ENCODE results near the gene EPO.
"Not testable (repeated sequence)": the region's sequence is repeated elsewhere in the genome, so short reads cannot be mapped to it uniquely, and the experiment has no call there.

The EPO gene

DNA sequence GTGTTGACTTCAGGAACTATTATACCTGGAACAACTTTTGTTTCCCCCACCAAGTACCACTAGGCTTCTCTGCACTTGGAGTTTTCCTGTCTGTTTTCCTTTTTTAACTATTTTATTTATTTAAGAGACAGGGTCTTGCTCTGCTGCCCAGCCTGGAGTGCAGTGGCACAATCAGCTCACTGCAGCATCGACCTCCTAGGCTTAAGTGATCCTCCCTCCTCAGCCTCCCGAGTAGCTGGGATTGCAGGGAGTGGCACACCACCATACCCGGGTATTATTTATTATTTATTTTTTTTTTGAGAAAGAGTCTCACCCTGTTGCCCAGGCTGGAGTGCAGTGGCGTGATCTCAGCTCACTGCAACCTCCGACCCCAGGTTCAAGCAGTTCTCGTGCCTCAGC lies 24.1 kb upstream of the EPO start:
- TF ChIP-seq CTCF (conservative IDR thresholded peaks at IDR 0.05) (no peak), ZFX (IDR thresholded peaks at IDR 0.05) (no peak)
- no peak overlapping the region for H3K27ac ChIP-seq

DNA sequence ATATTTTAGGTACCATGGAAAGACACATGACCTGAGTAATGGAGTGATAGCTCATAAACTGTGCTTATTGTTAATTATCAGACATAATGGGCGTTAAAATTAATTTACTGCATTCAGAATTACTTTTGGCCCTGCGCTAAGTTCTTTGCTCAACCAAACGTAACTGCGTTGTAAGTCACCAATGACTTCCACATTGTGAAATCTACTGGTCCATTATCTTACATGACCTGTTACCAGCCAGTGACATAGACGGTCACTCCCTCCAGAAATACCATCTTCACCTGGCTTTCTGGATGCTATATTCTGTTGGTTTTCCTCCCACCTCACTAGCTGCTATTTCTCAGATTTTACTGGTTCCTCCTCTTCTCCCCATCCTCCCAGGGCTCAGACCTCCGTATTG lies 21.2 kb upstream of the EPO start:
- TF ChIP-seq ZFX (IDR thresholded peaks at IDR 0.05), result no peak
- TF ChIP-seq CTCF (conservative IDR thresholded peaks at IDR 0.05), result no peak
- H3K27ac ChIP-seq, result no peak overlapping the region

- H3K27ac ChIP-seq, result not testable (repeated sequence)
These were observed 19.2 kb upstream of the EPO start for GRCh38 chr7:100701089-100701488.

DNA sequence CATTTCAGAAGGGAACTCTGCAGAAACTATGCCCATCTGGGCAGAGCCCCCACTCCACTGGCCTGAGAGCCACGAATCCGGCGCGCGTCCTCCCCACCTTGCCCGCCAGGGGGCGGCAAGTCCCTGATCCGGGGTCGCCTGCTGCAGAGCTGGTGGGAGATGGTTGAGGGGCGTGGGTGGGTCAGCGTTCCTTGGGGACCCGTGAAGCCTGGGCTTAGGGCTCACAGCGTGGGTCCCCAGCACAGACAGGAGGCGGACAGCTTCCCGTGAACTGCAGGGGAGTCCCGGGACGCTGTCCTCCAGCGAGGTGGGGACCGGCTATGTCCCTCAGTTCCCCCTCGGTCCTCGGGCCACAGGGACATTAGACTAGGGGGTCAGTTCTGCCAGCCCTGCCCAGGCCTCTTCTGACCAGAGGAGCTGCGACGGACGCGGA lies 14.9 kb upstream of the EPO start:
- H3K27ac ChIP-seq, result peak overlapping the region; percentile 91

DNA sequence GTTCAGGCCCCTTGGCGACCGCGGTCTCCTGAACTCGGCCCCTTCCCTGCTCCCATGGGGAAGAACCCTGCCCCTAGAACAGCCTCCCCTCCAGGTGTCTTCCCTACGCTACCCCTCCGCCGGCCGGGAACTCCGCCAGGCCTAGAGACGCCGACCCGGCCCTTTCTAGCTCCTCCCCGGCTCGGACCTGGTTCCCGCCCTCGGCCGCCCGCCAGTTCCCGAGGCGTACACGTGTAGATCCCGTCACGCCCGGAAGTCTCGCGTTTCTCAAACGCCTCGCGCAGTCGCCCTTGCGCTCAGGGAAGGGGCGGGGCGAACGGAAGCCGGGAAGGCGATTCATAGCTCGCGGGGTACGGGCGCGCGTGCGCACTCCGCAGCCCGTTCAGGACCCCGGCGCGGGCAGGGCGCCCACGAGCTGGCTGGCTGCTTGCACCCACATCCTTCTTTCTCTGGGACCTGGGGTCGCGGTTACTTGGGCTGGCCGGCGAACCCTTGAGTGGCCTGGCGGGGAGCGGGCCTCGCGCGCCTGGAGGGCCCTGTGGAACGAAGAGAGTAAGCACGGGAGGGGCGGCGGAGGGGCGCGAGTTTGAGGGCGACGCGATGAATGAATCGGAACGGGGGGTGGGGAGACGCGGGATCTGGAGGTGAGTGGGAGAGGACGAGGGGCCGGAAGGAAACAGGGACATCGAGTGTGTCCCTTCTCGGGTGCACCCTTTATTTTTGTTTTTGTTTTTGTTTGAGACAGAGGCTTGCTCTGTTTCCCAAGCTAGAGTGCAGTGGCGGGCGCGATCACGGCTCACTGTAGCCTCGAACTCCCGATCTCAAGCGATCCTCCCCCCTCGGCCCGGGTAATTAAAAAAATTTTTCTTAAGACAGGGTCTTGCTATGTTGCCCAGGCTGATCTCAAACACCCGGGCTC lies 14.3 kb upstream of the EPO start, which contains the start of gene POP7:
TSS of gene POP7 (plus strand) at position 369 of the 919 bp plus-strand sequence. CDS start 710 bp downstream, outside the sequence.
- peak within 1 kb of the TSS; percentile 91 for H3K27ac ChIP-seq
- TF ChIP-seq ZFX (IDR thresholded peaks at IDR 0.05) (peak; percentile 81; the same call in 1 of the 2 replicates), CTCF (conservative IDR thresholded peaks at IDR 0.05) (no peak)

More for the DNA sequence above, 14.9 kb upstream of the EPO start:
- no peak for TF ChIP-seq ZFX (IDR thresholded peaks at IDR 0.05)
- peak; percentile 99 for TF ChIP-seq CTCF (conservative IDR thresholded peaks at IDR 0.05)

- TF ChIP-seq ZFX (IDR thresholded peaks at IDR 0.05) (no peak), CTCF (conservative IDR thresholded peaks at IDR 0.05) (no peak)
- peak overlapping the region; percentile 91 for H3K27ac ChIP-seq
These were observed 13.5 kb upstream of the EPO start for GRCh38 chr7:100706672-100707311.

DNA sequence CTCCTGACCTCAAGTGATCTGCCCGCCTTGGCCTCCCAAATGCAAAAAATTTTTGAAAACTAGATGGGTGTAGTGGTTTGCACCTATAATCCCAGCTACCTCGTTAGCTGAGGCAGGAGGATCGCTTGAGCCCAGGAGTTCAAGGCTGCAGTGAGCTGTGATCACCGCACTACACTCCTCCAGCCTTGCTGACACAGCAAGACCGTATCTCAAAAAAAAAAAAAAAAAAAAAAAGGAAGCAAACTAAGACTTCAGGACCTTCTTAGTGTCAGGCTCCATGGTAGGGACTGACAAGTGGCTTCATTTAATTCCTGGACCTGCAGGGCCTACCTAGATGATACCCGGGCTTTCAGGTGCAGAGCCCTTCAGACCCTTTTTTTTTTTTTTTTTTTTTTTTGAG lies 11.9 kb upstream of the EPO start:
- H3K27ac ChIP-seq, result no peak overlapping the region
- TF ChIP-seq ZFX (IDR thresholded peaks at IDR 0.05) (no peak), CTCF (conservative IDR thresholded peaks at IDR 0.05) (no peak)
